ENCODE results near the gene CROCC.
"Not testable (repeated sequence)": the region's sequence is repeated elsewhere in the genome, so short reads cannot be mapped to it uniquely, and the experiment has no call there.

- not testable (repeated sequence) for TF ChIP-seq RAD21 (IDR thresholded peaks at IDR 0.05); ZBTB33 (IDR thresholded peaks at IDR 0.05); NR2F2 (IDR thresholded peaks at IDR 0.05); CTCF (IDR thresholded peaks at IDR 0.05; ENCODE audit: low read depth, low read length, missing input control); FOXA1 (IDR thresholded peaks at IDR 0.05); EGR1 (IDR thresholded peaks at IDR 0.05; ENCODE audit: low read depth in 2 of 2); REST (IDR thresholded peaks at IDR 0.05); HNF4A (conservative IDR thresholded peaks at IDR 0.05); SP1 (IDR thresholded peaks at IDR 0.05); TAF1 (conservative IDR thresholded peaks at IDR 0.05); YY1 (IDR thresholded peaks at IDR 0.05)
These were observed 30.6 kb downstream of the CROCC start for GRCh38 chr1:16952376-16952775.
